ENCODE measurements around the gene INF2. TPM values are rescaled to one million over a fixed set of nuclear protein-coding genes. Genes with fewer than 3 reads are reported as not detected.

The INF2 gene
- total RNA-seq, 1 experiment from 2014 or later = 70.8 TPM

DNA sequence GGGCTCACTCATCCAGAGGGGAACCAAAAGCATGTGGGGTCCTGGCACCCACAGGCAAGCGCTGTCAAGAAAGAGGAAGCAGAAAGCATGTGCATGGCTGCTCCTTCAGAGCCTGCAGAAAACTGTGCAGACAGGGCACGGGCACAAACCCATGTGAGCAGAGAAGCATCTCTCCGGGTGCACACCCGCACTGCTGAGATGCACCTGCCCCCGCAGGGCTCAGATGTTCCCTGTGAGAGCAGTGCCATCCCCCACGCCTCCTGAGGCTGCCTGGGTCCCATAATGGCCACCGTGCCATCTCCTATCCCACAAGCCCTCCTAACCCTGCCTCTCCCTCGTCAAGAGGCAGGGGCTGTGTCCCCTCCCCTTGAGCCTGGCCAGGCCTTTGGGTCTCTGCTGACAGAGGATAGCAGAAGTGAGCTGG is 32.3 kb upstream of the INF2 start:
- no TSS peak for BruUV-seq (replicated peaks)
- CTCF ChIA-PET = no interaction called here
- 0 out of 2 replicates have a peak, but pooled peaks cover 6% of the 10 kb centered on the region for H3K9me3 ChIP-seq
- no peak overlapping the region for H3K4me3 ChIP-seq (ENCODE audit: low read depth, low read length)
- Mint-ChIP-seq H3K9me3 (ENCODE audit: unreplicated experiment) (peaks cover 17% of the 10 kb centered on the region), H3K27me3 (ENCODE audit: insufficient read depth, unreplicated experiment) (no peaks in the 10 kb centered on the region), H3K4me3 (ENCODE audit: unreplicated experiment) (no peak overlapping the region), H3K4me1 (ENCODE audit: low read depth, unreplicated experiment) (no peaks in the 10 kb centered on the region), H3K36me3 (ENCODE audit: insufficient read depth, unreplicated experiment) (peaks cover 6% of the 10 kb centered on the region), H3K27ac (ENCODE audit: unreplicated experiment) (no peak overlapping the region)
- intact Hi-C loops (cut with micrococcal nuclease; ENCODE audit: unreplicated experiment) = no loop called here
- no peaks in the 10 kb centered on the region for H3K27me3 ChIP-seq (replicated peaks; ENCODE audit: control insufficient read depth, insufficient read depth, low read length)
- no peak for DNase-seq
- H3K36me3 ChIP-seq (ENCODE audit: control insufficient read depth, insufficient read depth, low read length) = no peaks in the 10 kb centered on the region
- POLR2A ChIA-PET = no interaction called here
- TF ChIP-seq, protein P1, sequence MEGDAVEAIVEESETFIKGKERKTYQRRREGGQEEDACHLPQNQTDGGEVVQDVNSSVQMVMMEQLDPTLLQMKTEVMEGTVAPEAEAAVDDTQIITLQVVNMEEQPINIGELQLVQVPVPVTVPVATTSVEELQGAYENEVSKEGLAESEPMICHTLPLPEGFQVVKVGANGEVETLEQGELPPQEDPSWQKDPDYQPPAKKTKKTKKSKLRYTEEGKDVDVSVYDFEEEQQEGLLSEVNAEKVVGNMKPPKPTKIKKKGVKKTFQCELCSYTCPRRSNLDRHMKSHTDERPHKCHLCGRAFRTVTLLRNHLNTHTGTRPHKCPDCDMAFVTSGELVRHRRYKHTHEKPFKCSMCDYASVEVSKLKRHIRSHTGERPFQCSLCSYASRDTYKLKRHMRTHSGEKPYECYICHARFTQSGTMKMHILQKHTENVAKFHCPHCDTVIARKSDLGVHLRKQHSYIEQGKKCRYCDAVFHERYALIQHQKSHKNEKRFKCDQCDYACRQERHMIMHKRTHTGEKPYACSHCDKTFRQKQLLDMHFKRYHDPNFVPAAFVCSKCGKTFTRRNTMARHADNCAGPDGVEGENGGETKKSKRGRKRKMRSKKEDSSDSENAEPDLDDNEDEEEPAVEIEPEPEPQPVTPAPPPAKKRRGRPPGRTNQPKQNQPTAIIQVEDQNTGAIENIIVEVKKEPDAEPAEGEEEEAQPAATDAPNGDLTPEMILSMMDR (IDR thresholded peaks at IDR 0.05; ENCODE audit: insufficient read depth in 1 of 2, low read depth in 1 of 2, low read length in 1 of 2, severe bottlenecking in 1 of 2, unreplicated experiment in 1 of 2) = no peak
- H3K4me1 ChIP-seq = no peaks in the 10 kb centered on the region

- Mint-ChIP-seq H3K27me3 (ENCODE audit: insufficient read depth, unreplicated experiment) (no peaks in the 10 kb centered on the region), H3K4me3 (ENCODE audit: unreplicated experiment) (no peak overlapping the region), H3K27ac (ENCODE audit: unreplicated experiment) (no peak overlapping the region), H3K36me3 (ENCODE audit: insufficient read depth, unreplicated experiment) (peaks cover 6% of the 10 kb centered on the region), H3K4me1 (ENCODE audit: low read depth, unreplicated experiment) (no peaks in the 10 kb centered on the region), H3K9me3 (ENCODE audit: unreplicated experiment) (peaks cover 11% of the 10 kb centered on the region)
- Histone ChIP-seq H3K27me3 (replicated peaks; ENCODE audit: control insufficient read depth, insufficient read depth, low read length) (no peaks in the 10 kb centered on the region), H3K36me3 (ENCODE audit: control insufficient read depth, insufficient read depth, low read length) (no peaks in the 10 kb centered on the region), H3K4me3 (ENCODE audit: low read depth, low read length) (no peak overlapping the region), H3K9me3 (0 out of 2 replicates have a peak, but pooled peaks cover 6% of the 10 kb centered on the region), H3K4me1 (no peaks in the 10 kb centered on the region)
- DNase-seq = no peak
- ChIA-PET POLR2A (interaction anchor here (0.7 kb wide), 1 partner anchor 34 kb away, joined by 3 read pairs; no protein-coding TSS in a partner anchor), CTCF (no interaction called here)
- intact Hi-C loops (cut with micrococcal nuclease; ENCODE audit: unreplicated experiment) = no loop called here
- no TSS peak for BruUV-seq (replicated peaks)
- TF ChIP-seq, protein P1 (IDR thresholded peaks at IDR 0.05; ENCODE audit: insufficient read depth in 1 of 2, low read depth in 1 of 2, low read length in 1 of 2, severe bottlenecking in 1 of 2, unreplicated experiment in 1 of 2) = no peak
Observed at GRCh38 chr14:104657563-104658324, 31.7 kb upstream of the INF2 start.

DNA sequence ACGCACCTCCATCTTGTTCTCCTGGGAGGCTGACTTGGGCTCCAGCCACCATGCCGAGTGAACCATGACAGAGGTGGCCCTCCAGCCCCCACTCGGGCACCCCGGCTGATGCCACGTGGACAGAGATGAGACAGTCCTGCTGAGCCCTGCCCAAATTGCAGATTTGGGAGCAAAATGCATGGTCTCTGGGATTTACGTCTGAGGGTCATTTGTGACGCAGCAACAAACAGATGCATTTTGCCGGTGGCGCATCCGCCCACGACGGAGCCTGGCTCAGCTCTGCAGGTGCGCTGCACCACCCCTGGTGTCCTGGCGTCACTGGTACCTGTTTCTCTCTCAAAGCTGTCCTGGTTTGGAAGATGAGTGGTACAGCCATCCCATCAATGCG is 31.1 kb upstream of the INF2 start:
- H3K36me3 Mint-ChIP-seq (ENCODE audit: insufficient read depth, unreplicated experiment) = peaks cover 6% of the 10 kb centered on the region
- no peaks in the 10 kb centered on the region for H3K4me1 ChIP-seq
- no peak for DNase-seq
- H3K9me3 ChIP-seq = peaks cover 6% of the 10 kb centered on the region; the same call in 1 of the 2 replicates
- intact Hi-C loops (cut with micrococcal nuclease; ENCODE audit: unreplicated experiment) = no loop called here
- H3K4me3 ChIP-seq (ENCODE audit: low read depth, low read length) = no peak overlapping the region
- TF ChIP-seq, protein P1 (IDR thresholded peaks at IDR 0.05; ENCODE audit: insufficient read depth in 1 of 2, low read depth in 1 of 2, low read length in 1 of 2, severe bottlenecking in 1 of 2, unreplicated experiment in 1 of 2) = no peak
- ChIA-PET POLR2A (interaction anchor here (0.7 kb wide), 1 partner anchor 34 kb away, joined by 3 read pairs; no protein-coding TSS in a partner anchor), CTCF (no interaction called here)
- no peaks in the 10 kb centered on the region for H3K36me3 ChIP-seq (ENCODE audit: control insufficient read depth, insufficient read depth, low read length)
- H3K4me1 Mint-ChIP-seq (ENCODE audit: low read depth, unreplicated experiment) = no peaks in the 10 kb centered on the region
- no peaks in the 10 kb centered on the region for H3K27me3 ChIP-seq (replicated peaks; ENCODE audit: control insufficient read depth, insufficient read depth, low read length)
- BruUV-seq (replicated peaks) = no TSS peak
- H3K9me3 Mint-ChIP-seq (ENCODE audit: unreplicated experiment) = peaks cover 10% of the 10 kb centered on the region
- H3K27ac Mint-ChIP-seq (ENCODE audit: unreplicated experiment) = no peak overlapping the region
- no peak overlapping the region for H3K4me3 Mint-ChIP-seq (ENCODE audit: unreplicated experiment)
- no peaks in the 10 kb centered on the region for H3K27me3 Mint-ChIP-seq (ENCODE audit: insufficient read depth, unreplicated experiment)
